ENCODE results near the gene ZNF586.
"Not testable (repeated sequence)": the region's sequence is repeated elsewhere in the genome, so short reads cannot be mapped to it uniquely, and the experiment has no call there.

The ZNF586 gene

DNA sequence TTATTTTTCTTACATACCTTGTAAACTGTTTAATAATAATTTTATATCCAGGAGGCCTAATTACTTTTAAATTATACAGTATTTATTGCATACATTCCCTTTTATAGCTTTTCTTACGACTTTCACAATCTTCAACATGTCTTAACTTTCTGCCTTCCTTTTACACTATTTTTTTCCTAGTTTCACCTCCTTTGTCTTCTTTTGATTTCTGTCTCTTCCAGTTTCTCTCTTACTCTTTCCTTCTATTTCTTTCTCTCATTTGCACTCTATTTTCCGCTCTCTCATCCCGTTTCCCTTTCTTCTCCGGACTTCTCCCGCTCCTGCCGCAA lies 33.8 kb downstream of the ZNF586 start:
- DNase-seq (ENCODE audit: low read depth), result no peak
- TF ChIP-seq, protein P1, sequence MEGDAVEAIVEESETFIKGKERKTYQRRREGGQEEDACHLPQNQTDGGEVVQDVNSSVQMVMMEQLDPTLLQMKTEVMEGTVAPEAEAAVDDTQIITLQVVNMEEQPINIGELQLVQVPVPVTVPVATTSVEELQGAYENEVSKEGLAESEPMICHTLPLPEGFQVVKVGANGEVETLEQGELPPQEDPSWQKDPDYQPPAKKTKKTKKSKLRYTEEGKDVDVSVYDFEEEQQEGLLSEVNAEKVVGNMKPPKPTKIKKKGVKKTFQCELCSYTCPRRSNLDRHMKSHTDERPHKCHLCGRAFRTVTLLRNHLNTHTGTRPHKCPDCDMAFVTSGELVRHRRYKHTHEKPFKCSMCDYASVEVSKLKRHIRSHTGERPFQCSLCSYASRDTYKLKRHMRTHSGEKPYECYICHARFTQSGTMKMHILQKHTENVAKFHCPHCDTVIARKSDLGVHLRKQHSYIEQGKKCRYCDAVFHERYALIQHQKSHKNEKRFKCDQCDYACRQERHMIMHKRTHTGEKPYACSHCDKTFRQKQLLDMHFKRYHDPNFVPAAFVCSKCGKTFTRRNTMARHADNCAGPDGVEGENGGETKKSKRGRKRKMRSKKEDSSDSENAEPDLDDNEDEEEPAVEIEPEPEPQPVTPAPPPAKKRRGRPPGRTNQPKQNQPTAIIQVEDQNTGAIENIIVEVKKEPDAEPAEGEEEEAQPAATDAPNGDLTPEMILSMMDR (IDR thresholded peaks at IDR 0.05; ENCODE audit: low read depth, low read length), result no peak
- TF ChIP-seq MAX (IDR thresholded peaks at IDR 0.05; ENCODE audit: low read depth, low read length) (no peak), POLR2A (IDR thresholded peaks at IDR 0.05; ENCODE audit: extremely low read depth, insufficient read length) (no peak), MYC (IDR thresholded peaks at IDR 0.05; ENCODE audit: low read depth, low read length) (no peak)
- H3K4me3 ChIP-seq (ENCODE audit: low read depth, low read length), result no peak overlapping the region

DNA sequence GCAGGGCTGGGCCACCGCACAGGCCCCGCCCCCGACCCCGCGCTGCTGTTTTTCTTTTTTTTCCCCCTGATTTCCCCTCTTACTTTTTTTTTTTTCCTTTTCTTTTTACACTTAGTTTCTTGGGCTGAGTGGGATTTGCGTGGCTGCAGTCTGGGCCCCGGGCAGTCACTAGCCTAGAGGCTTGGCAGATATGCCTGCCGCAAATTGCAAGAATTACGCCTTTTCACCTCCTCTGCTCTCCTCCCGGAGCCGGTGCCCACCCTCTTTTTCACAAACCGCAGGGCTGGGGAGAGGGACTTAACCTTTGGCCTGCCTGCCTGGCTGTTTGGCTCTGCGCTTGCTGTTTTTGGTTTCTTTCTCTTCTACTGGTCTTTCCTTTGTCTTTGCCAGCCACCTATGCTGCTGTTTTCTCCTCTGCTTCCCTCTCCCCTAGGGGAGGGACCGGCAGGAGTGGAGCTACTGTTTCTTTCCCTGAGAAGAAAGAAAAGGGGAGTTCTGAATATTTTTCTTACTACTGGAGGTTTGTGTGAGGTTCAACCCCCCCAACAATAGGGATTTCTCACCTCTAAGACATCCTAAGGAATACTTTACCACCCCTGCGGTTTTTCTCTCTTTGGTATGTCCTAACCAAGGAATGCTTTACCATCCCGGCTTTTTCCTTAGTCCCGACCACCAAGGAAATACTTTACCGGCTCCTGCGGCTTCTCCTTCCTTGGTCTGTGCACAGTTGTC lies 34.3 kb downstream of the ZNF586 start:
- no peak for DNase-seq (ENCODE audit: low read depth)
- no peak overlapping the region for H3K4me3 ChIP-seq (ENCODE audit: low read depth, low read length)
- TF ChIP-seq MAX (IDR thresholded peaks at IDR 0.05; ENCODE audit: low read depth, low read length), result no peak
- no peak for TF ChIP-seq POLR2A (IDR thresholded peaks at IDR 0.05; ENCODE audit: extremely low read depth, insufficient read length)
- TF ChIP-seq MYC (IDR thresholded peaks at IDR 0.05; ENCODE audit: low read depth, low read length), result no peak

- DNase-seq (ENCODE audit: low read depth), result no peak
- TF ChIP-seq, protein P1 (IDR thresholded peaks at IDR 0.05; ENCODE audit: low read depth, low read length), result no peak
- TF ChIP-seq MYC (IDR thresholded peaks at IDR 0.05; ENCODE audit: low read depth, low read length), result no peak
- TF ChIP-seq MAX (IDR thresholded peaks at IDR 0.05; ENCODE audit: low read depth, low read length), result no peak
- no peak for TF ChIP-seq POLR2A (IDR thresholded peaks at IDR 0.05; ENCODE audit: extremely low read depth, insufficient read length)
- H3K4me3 ChIP-seq (ENCODE audit: low read depth, low read length), result no peak overlapping the region
These were observed 38.1 kb downstream of the ZNF586 start for GRCh38 chr19:57807541-57807940.

DNA sequence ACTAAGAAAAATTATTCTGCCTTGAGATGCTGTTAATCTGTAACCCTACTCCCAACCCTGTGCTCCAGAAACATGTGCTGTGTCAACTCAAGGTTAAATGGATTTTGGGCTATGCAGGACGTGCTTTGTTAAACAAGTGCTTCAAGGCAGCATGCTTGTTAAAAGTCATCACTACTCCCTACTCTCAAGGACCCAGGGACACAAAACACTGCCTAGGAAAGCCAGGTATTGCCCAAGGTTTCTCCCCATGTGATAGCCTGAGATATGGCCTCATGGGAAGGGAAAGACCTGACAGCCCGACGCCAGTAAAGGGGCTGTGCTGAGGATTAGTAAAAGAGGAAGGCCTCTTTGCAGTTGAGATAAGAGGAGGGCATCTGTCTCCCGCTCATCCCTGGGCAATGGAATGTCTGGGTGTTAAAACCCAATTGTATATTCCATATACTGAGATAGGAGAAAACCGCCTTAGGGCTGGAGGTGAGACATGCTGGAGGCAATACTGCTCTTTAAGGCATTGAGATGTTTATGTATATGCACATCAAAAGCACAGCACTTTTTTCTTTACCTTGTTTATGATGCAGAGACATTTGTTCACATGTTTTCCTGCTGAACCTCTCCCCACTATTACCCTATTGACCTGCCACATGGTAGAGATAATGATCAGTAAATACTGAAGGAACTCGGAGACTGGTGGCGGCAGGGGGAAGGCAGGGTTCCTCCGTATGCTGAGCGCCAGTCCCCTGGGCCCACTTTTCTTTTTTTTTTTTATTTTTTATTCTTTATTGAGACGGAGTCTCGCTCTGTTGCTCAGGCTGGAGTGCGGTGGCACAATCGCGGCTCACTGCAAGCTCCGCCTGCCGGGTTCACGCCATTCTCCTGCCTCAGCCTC lies 41.2 kb downstream of the ZNF586 start:
- not testable (repeated sequence) for H3K4me3 ChIP-seq (ENCODE audit: low read depth, low read length); DNase-seq (ENCODE audit: low read depth)

DNA sequence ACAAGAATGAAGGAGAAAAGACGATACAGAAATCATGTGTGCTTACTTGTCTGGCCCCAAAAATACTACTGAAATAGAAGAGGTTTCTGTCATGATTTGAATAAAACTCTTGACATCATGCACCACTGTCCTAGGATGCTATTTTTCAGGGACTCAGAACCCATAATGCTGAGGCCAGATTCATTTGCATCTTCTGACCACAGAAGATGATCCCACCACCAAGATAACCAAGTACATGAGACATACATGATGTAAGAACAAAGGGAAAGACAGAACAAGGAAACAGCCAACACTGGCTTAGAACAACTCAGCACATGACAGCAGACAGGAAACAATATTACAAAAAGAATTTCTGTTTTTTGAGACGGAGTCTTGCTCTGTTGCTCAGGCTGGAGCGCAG lies 42.8 kb downstream of the ZNF586 start:
- TF ChIP-seq MYC (IDR thresholded peaks at IDR 0.05; ENCODE audit: low read depth, low read length) (no peak), MAX (IDR thresholded peaks at IDR 0.05; ENCODE audit: low read depth, low read length) (no peak), POLR2A (IDR thresholded peaks at IDR 0.05; ENCODE audit: extremely low read depth, insufficient read length) (no peak)
- TF ChIP-seq, protein P1 (IDR thresholded peaks at IDR 0.05; ENCODE audit: low read depth, low read length), result no peak
- no peak for DNase-seq (ENCODE audit: low read depth)

DNA sequence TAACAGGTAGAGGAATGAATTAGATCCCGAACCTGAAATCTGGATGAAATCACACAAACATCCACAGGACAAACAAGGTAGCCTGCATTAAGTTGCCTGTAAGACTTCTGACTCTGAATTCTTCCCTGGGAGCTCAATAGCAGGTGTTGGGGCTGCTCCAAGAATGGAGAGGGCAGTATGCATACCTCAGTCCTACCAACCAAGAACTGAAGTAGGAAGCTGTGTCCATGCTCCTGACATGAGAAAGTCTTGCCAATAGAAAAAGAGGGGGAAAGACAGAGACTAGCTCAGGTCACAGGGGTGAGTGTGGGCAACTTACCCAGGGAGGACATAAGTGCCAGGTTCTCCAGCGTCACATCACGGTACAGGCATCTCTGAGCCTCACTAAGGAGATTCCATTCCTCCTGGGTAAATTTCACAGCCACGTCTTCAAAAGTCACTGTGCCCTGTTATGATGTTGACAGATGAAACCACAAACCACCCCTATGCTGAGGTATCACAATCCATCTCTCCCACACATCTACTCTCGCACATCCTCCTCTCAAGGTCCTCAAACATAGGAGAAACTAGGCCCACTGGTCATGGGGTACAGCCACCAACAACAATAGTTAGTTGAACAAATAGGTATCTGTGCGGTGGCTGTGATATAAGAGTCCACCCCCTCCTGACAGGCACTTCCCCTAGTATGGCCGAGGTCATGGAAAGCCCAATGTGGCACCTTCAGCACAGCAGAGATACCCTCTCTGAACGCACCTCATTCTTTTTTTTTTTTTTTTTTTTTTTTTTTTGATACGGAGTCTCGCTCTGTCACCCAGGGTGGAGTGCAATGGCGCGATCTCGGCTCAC lies 43.7 kb downstream of the ZNF586 start:
- not testable (repeated sequence) for DNase-seq (ENCODE audit: low read depth); H3K4me3 ChIP-seq (ENCODE audit: low read depth, low read length)

More for the DNA sequence above, 42.8 kb downstream of the ZNF586 start:
- no peak overlapping the region for H3K4me3 ChIP-seq (ENCODE audit: low read depth, low read length)

DNA sequence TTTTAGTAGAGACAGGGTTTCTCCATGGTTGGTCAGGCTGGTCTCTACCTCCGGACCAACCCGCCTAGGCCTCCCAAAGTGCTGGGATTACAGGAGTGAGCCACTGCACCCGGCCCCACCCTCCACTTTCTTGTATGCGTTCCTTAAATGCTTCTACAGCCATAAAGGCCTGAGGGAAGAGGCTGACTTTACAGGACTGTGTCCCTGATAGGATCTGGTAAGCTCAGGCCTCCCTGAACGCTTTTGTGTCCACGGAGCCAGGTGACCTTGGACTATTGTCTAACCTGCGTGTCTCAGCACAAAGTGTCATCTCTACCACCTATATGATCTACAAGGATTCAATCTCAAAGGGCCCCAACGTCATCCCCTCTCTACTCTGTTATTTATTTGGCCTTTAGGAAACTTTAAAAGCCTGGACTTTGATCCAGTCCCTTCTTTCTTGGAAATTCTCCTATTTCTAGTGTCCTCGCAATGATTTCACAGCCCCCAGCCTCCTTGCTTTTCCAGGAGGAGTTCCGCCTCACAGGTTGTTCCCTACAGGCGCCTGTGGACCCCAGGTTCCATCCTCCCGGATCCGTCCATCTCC lies 44.5 kb downstream of the ZNF586 start:
- DNase-seq (ENCODE audit: low read depth), result peak; percentile 4
- TF ChIP-seq POLR2A (IDR thresholded peaks at IDR 0.05; ENCODE audit: extremely low read depth, insufficient read length), result no peak
- TF ChIP-seq MYC (IDR thresholded peaks at IDR 0.05; ENCODE audit: low read depth, low read length), result no peak
- TF ChIP-seq, protein P1 (IDR thresholded peaks at IDR 0.05; ENCODE audit: low read depth, low read length), result no peak
- no peak for TF ChIP-seq MAX (IDR thresholded peaks at IDR 0.05; ENCODE audit: low read depth, low read length)
- H3K4me3 ChIP-seq (ENCODE audit: low read depth, low read length), result peak overlapping the region; percentile 74

All from NB4 (cell line).